NCI-H128 (cell line): ENCODE results near the gene MFSD6L.

Experiments used
- DNase-seq: peaks from one replicate; lab custom pipeline; 2025; ENCODE audit not compliant: unreplicated experiment; lab: John Stamatoyannopoulos, UW

MFSD6L gene

DNA sequence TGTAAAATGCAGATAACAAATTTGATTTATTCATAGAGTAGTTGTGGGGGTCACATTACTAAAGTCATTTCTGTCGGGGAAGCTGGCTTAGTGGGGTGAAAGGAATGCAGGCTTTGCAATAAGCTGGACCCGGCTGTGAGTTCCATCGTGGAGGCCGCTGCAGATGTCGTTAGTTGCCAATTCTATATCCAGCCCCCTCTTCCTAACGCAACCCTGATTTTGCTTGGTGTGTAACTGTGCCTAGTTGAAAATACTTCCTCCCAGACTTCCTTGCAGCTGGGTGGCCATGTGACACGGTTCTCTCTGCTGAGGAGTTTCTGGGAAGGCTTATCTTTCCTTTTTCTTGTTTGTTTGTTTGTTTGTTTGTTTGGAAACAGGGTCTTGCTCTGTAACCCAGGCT lies 4.5 kb downstream of the MFSD6L start:
- DNase-seq, result no peak

DNA sequence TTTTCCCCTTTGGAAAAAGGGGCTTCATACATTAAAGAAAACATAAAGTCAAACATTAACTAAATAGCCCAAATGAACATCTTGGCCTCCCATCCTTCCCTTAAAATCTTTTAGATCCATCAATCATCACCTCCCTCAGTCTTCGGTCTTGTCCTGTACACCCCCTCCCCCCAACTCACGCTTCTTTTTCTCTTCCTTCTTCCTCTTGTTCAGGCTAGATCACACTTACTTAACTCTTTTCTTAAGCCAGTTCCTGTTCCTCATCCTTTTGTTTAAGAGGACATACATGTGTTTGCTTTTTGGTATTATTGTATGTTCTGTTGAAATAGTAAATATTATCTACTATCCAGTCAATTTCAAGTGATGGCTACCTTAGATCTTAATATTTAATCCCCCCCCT lies 5.5 kb downstream of the MFSD6L start:
- DNase-seq, result no peak

DNA sequence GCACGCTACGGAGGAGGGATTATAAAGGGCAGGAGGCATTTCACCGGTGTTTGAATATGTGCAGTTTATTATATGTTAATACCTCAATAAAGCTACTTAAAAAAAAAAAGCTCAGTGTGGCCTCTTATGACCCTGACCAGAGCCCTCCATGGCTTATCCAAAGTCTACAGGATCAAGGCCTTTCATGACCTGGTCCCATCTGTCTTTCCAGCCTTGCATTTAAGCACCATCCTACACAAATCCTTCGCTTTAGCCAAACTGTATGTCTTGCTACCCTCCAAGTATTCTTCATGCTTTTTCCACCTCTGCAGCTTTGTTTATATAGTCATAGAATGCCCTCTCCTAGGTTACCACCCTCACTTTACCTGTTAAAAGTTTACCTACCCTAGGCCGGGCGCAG lies 6.5 kb downstream of the MFSD6L start:
- DNase-seq, result no peak

DNA sequence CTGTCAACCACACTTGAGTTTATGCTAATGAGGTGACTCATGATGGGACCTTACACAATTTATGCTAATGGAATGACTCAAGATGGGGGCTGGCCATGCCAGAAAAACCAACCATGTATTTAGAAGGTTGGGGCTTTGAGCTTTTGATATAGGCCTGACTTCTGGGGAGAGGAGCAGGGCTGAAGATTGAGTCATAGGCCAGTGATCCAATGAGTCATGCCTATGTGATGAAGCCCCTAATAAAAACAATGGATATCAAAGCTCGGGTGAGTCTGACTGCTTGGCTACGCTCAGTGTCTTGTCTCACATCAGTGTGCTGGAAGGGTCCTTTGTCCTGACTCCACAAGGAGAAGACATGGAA lies 7.3 kb downstream of the MFSD6L start:
- DNase-seq, result no peak

DNA sequence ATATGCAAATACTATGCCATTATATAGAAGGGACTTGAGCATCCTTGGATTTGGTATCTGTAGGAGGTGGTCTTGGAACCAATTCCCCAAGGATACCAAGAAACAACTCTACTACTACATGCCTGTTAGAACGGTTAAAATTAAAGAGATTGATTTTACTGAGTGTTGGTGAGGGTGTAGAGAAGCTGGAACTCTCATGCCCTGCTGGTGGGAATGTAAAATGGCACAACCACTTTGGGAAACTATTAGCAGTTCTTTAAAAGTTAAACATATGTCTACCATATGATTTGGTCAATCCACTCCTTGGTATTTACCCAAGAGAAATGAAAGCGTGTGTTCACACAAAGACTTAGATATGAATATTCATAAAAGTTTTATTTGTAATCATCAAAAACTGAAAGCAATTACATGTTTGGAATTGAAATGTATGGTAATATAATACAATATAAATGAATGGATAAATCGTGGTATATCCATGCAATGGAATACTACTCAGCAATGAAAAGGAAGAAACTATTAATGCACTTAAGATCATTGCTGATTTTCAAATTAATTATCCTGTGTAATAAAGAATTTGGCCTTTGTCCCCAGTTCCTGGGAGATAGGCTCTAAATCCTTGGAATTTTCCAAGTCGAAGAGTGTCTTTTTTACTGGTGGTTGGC lies 7.8 kb downstream of the MFSD6L start:
- DNase-seq, result no peak

DNA sequence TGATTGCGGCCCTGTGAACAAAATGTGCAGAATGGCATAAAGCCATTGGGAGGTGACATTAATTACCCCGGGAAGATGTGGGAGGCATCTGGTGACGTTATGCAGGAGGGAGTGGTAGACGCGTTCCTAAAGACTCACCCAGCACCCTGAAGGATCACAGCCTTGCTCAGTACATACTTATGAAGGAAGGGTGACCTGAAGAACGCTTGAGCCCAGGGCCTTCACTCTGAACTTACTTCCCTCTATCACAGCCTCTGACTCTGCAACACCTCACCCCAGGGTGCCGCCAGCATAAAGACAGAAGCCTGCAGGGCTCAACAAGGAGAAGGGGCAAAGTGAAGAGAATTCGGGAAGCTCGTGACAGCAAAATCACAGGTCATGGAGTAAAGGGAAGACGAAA lies 9.4 kb downstream of the MFSD6L start:
- DNase-seq, result no peak

DNA sequence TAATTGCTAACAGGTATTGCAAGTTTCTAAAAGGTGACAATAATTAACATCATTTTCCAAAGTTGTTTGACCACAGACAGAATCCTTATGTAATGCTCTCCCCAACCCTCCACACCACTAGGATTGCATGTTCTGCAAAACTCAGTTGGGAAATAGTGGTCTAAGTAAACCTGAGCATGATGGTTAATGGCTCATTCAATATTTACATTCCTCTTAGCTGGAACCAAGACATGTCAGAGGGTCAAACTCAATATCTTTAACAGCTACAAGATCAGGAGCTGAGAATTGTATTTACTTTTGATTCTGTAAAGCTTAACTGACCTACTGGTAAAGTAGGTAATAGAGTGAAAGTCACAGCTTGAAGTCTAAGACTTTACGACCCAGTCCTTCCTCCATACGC lies 10.2 kb downstream of the MFSD6L start:
- no peak for DNase-seq

DNA sequence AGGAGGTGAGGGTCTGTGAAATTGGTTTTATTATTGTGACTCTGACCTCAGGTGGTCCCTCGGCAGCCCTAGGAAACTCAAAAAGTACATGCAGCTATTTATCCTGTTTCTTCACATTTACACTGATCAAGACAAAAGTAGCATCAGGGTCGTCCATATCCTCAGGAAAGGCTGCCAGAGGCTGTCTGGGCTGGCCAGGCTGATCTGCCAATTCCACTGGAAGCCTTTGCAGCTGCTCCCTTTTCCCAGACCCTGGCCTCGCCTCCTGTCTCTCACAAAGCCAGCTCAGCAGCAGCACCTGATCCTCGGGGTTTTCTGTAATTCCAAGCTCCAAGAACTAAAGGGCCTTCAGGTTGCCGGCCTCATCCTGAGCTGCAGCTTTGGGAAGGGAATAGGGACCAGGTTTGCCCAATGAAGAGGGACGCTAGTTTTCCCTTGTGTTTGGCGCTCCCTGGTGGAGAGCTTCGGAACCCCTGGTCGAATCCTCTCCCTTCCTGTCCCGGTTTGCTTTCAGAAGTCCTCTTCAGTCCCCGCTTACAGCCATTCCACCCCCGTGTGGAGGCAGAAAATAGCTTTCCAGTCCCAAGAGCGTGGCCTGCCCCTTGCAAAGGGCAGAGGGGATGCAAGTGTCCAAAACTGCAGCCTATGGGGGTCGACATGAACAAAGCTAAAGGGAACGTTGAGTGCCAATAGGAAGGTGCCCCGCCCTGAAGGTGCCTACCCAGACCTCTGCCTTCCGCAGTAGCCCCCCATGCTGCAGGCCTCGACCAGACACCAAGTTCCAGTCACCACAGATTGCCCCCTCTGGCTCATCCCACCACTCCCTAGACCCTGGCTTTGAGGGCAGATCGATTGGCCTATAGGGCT lies 13.4 kb downstream of the MFSD6L start:
- DNase-seq, result peak; percentile 4

DNA sequence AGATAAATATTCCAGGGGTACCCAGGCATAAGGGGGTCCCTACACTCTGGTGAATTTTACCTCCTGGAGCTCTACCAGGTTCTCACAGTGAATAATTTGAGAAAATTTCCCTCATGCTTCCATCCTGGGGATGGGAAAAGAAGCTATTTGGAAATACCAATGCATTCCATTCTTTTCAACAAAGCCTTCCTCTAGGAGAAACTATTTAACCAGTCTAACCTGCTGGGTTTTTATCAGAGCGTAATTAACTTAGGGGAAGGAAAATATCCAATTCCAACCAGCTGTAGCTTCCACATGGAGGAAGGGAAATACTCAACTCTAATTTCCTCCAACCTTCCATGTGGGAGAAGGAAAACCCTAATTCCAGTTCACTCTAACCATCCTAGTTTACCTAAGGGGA lies 17.0 kb downstream of the MFSD6L start:
- no peak for DNase-seq

DNA sequence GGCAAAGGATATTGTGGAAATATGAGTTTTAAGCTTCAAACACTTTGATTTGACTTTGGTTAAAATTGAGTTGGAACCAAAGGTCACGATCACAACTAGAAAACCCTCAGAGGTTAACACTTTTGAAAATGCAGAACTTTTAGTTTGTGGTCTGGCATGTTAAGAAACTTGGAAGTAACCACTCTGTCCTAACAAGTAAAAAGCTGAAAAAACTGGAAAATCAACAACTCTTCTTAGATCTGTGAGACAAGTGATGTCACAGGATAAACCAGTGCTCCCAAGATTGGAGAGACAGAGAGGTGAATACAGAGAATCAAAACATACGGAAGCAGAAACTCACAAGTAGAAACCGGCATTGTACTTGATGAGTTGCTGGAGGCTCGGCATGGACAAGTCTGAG lies 17.4 kb downstream of the MFSD6L start:
- DNase-seq, result no peak

DNA sequence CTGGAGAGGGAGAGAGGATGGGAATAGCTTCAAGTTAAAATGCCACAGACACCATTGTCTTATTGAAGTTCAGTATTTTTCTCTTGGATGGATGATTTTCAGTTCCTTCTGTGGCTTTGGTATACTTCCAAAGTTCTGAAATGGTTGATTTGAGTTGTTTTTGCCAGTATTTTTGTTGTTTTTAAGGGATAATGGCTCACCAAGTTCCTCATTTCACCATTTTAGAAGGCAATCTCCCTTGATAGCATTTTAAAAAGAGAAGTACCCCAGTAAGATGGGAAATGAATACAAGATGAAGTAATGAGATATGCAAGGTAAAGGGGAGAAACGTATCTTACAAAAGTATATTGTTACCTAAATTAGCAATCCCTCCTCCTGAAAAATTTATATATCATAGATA lies 22.3 kb downstream of the MFSD6L start:
- DNase-seq, result no peak

DNA sequence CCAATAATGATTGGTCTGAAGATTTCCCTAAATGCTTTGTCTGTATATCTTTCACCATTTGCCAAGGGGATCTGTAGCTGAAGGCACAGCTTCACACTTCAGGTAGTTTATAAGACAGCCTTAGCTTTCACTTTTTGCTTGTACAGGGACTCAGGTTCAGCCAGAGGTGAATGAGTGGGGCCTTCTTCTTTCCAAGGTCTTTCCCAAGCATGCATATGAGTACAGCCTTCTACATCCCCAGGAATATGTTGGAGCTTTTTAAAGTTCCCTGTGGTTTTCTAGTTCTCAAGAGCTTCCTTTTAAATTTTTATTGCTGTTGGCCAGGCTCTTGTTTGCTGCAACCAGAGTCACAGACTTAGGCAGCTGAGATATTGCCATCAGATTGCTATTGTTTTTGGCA lies 22.9 kb downstream of the MFSD6L start:
- DNase-seq, result no peak

DNA sequence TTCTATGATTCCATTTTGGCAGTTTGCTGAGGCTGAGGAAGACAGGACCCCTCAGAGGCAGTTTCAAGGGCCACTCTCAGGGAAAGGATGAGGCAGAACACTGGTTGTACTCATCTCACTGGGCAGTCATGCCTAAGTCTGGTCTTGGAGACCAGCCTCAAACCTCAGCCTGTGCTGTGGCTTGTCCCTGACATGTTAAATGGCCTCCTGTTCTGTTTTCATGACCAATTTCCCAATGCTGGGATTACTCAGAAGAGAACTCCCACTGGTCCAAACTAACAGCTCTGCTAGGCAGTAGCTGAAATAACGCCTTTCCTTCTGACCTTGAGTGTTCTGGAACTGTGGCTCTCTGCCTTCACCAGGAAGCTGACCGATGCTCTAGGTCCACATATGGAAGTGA lies 32.4 kb downstream of the MFSD6L start:
- DNase-seq, result no peak

DNA sequence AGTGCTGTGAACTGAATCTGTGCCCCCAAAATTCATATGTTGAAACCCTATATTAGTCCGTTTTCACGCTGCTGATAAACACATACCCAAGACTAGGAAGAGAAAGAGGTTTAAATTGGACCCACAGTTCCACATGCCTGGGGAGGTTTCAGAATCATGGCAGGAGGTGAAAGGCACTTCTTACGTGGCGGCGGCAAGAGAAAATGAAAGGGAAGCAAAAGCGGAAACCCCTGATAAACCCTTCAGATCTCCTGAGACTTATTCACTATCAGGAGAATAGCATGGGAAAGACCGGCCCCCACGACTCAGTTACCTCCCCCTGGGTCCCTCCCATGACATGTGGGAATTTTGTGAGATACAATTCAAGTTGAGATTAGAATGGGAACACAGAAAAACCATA lies 37.2 kb downstream of the MFSD6L start:
- DNase-seq, result no peak

DNA sequence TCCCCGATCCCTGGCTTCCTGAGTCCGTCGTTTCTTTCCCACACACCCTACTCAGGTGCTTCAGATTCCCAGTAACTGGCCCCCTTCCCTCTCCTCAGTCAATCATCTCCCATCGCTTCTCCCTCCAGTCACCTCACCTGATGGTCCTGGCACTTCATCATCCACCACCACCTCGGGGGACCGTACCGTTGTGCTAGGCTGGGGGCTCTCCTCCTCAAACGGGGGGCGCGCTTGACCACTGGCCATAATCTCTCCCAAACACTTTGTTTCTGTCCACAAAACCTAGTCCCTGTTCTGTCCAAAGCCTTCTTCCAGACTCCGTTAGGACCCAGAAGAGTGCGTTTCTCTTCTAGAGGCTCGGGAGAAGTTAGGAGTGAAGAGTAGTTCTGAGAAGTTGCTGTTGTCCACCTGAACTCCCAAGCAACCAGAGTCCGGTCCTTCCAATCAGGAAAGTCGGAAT lies 41.0 kb downstream of the MFSD6L start, which contains the start of gene SPDYE4:
SPDYE4 (minus strand) TSS at position 410 of the 460 bp plus-strand sequence; CDS start at position 246, 164 bp downstream.
- DNase-seq, result no peak

DNA sequence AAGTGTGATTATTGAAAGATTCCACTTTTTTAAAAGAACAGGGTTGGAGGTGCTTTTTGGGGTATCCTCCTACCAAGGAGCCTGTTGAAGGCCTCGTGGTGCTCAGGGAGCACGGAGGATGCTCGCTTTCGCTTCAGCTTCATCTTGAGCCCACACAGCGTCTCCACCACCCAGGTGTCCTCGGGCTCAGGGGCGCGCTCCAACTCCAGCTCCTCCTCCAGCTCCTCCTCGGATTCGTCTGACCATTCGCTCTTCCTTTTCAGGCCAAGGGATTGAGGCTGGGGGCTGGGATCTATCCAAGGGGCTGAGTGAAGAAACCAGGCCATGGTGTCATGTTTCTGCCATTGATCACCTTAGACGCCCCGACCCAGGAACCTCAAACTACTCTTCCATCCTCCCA lies 42.0 kb downstream of the MFSD6L start:
- DNase-seq, result no peak

DNA sequence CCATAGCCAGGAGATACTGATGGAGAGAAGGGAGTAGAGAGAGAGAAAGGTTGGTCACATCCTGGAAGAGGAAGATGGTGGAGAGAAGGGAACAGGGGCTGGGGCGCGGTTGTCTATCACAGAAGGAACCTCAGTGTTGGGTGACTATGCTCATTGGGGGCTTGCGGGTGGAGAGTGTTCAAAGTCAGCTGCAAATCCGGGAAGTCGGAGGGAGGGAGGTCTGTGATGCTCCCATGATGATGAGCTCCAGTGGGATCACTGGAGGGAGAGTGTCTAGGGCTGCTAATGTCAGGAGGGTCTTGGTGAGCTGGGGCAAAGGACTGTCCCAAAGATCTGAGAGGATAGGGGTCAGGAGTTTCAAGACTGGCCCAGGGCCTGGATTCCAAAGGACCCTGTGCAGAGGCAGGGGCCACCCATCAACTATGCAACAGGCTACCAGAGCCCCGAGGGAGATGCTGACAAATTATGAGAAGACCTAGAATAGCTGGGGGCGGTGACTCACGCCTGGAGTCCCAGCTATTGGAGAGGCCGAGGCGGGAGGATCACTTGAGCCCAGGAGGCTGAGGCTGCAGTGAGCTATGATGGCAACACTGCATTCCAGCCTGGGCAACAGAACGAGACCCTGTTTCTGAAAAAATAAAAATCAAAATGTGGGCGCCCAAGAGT lies 43.4 kb downstream of the MFSD6L start:
- no peak for DNase-seq

DNA sequence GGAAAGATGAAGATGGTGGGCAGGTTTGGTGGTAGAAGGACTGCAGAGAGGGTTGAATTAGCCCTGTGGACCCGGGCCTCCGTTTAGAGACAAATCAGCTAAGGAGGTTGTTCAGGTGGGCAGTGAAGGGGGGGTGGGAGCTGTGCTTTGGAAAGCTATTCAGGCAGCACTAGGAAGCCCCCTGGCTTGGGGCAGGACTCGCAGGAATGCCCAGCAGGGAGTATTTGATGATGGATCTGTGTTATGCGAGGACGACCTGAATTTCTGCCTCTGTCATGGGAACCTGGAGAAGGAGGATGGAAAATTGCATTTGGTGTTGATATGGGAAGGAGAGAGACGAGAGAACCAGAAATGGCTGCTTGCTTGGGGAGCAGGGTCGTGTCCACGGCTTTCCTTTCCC lies 44.3 kb downstream of the MFSD6L start:
- no peak for DNase-seq

DNA sequence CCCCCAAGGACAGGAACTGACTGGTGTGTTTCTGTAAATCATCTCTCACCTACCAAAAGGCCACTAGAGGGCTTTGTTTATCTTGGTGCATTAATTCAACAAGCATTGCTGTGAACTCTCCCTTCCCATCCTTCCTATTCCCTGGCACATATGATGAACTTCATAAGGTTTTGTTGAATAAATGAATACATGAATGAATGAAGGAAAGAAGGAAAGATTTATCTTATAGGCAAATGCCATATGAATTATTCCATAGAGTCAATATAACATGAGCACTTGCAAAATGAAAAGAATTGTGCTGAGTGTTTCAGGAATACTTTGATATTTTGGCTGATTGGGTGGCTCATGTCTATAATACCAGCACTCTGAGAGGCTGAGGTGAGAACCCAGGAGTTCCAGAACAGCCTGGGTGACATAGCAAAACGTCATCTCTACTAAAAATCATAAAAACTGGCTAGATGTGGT lies 45.2 kb downstream of the MFSD6L start:
- DNase-seq, result no peak

DNA sequence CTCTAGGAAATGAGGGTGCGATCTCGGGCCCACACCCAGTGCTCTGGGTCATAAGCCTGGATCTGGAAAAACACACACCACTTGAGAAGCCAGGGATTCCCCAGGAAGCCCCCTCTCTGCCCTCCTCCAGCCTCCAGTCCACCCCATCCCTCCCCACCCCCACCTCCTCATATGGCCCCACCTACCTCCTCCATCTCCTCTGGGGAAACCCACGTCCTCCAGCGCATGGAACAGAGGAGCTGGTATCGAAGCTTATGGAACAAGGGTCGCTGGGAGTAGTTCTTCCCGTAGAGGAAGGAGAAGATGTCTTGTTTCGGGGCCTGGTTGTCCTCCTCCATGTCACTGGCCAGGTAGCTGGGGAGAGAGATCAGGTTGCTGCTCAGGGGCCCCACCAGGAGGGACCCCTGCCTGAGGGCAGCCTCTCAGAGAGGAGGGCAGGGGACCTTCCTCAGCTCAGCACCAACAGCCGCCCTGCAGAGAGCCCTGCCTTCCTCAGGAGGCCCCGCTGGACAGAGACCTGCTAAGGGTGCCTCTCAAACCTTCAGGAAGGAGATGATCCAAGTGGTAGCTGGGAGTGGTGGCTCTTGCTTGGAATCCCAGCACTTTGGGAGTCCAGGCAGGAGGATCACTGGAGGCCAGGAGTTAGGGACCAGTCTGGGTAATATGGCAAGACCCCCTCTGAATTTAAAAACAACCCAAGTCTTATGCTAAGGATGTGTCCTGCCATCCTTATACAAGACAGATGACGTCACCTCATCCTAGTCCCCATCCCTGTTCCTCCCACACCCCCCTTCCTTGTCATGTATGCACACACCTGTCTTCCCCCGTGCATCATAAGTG lies 45.8 kb downstream of the MFSD6L start:
- DNase-seq, result no peak

DNA sequence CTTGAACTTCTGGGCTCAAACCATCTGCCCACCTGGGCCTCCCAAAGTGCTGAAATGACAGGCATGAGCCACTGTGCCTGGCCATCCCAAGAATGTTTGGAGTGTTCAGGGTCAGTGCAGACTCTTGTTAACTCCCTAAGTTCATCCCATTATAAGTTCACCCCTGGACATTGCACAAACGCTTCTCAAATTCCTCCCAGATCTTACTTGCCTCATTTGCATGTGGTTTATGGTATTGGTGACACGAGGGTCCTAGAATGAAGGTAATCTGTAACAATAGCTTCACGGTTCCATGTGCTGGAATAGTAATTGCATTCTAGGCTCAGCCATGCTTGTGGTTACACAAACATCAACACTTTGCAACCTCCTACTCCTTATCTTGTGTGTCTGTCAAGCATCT lies 49.5 kb downstream of the MFSD6L start:
- DNase-seq, result no peak
